A673 (cell line): ENCODE data around the gene FGF1.

Experiments used
- EZH2 ChIP-seq: fragments of 200-600 bp; sonication (generic); IDR thresholded peaks from 2 replicates; pipeline ENCODE4 v1.6.1; 2017; ENCODE audit warnings: borderline replicate concordance, low read depth, mild to moderate bottlenecking, mixed read lengths, antibody characterized with exemption, low read length; ENCODE audit not compliant: poor library complexity, severe bottlenecking
- TF ChIP-seq, protein P1 (sequence below): fragments of 300-800, 200-600 bp; sonication (generic); conservative IDR thresholded peaks from 2 replicates; pipeline ENCODE4 v1.5.1; 2017; ENCODE audit warnings: low read depth, mild to moderate bottlenecking, antibody characterized with exemption, low read length, moderate library complexity, mixed read lengths

DNA sequence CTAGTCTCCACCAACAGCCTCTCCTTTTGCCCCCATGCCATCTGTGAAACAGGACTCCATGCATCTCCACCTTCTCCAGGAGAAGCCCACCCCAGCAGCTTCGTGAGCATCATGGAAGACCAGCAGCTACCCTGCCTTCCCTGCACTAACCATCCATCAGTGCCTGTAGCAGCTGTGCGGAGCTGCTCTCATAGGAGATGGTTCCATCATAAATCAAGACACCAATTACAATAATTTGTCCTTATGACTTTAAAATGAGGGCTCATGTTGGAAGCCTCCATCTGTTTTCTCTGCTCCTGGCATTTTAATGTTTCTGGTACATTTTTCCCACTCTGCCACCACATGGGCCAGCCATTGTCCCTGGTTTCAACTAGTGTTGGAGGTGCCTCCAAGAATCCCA, 69.9 kb downstream of the FGF1 start:
- TF ChIP-seq EZH2, result no peak
- TF ChIP-seq, protein P1, sequence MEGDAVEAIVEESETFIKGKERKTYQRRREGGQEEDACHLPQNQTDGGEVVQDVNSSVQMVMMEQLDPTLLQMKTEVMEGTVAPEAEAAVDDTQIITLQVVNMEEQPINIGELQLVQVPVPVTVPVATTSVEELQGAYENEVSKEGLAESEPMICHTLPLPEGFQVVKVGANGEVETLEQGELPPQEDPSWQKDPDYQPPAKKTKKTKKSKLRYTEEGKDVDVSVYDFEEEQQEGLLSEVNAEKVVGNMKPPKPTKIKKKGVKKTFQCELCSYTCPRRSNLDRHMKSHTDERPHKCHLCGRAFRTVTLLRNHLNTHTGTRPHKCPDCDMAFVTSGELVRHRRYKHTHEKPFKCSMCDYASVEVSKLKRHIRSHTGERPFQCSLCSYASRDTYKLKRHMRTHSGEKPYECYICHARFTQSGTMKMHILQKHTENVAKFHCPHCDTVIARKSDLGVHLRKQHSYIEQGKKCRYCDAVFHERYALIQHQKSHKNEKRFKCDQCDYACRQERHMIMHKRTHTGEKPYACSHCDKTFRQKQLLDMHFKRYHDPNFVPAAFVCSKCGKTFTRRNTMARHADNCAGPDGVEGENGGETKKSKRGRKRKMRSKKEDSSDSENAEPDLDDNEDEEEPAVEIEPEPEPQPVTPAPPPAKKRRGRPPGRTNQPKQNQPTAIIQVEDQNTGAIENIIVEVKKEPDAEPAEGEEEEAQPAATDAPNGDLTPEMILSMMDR, result no peak
